ENCODE data around the gene PDE6G. TPM values are rescaled to one million over a fixed set of nuclear protein-coding genes. Genes with fewer than 3 reads are reported as not detected.
"Not testable (repeated sequence)": the region's sequence is repeated elsewhere in the genome, so short reads cannot be mapped to it uniquely, and the experiment has no call there.

PDE6G gene
- total RNA-seq, 1 donor from 2014 or later, result 1.1 TPM

DNA sequence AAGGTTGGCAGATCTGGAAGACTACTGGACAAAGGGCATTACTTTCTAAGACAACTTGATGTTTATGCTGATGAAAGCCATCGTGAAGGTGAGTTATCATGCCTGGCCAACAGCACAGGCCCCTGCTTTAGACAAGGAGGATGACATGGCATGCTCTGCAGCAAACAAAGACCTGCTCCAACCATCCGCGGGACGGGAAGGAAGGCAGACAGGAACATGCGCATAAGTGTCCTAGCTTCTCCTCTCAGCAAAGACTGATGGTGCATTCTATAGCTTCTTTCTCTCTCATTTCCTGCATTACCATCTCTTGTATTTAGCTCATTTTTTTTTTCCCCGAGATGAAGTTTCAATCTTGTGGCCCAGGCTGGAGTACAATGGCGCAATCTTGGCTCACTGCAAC is 24.9 kb downstream of the PDE6G start:
- no peak for DNase-seq (ENCODE audit: low spot score)
- Mint-ChIP-seq H3K27ac (ENCODE audit: unreplicated experiment) (peak overlapping the region; percentile 80), H3K27me3 (ENCODE audit: unreplicated experiment) (peaks cover 8% of the 10 kb centered on the region), H3K4me3 (ENCODE audit: unreplicated experiment) (peak overlapping the region; percentile 42), H3K9me3 (ENCODE audit: unreplicated experiment) (no peaks in the 10 kb centered on the region), H3K4me1 (ENCODE audit: unreplicated experiment) (peaks cover 18% of the 10 kb centered on the region), H3K36me3 (ENCODE audit: low read depth, unreplicated experiment) (peaks cover 22% of the 10 kb centered on the region)
- TF ChIP-seq, protein P1, sequence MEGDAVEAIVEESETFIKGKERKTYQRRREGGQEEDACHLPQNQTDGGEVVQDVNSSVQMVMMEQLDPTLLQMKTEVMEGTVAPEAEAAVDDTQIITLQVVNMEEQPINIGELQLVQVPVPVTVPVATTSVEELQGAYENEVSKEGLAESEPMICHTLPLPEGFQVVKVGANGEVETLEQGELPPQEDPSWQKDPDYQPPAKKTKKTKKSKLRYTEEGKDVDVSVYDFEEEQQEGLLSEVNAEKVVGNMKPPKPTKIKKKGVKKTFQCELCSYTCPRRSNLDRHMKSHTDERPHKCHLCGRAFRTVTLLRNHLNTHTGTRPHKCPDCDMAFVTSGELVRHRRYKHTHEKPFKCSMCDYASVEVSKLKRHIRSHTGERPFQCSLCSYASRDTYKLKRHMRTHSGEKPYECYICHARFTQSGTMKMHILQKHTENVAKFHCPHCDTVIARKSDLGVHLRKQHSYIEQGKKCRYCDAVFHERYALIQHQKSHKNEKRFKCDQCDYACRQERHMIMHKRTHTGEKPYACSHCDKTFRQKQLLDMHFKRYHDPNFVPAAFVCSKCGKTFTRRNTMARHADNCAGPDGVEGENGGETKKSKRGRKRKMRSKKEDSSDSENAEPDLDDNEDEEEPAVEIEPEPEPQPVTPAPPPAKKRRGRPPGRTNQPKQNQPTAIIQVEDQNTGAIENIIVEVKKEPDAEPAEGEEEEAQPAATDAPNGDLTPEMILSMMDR (IDR thresholded peaks at IDR 0.05; ENCODE audit: unreplicated experiment), result no peak

DNA sequence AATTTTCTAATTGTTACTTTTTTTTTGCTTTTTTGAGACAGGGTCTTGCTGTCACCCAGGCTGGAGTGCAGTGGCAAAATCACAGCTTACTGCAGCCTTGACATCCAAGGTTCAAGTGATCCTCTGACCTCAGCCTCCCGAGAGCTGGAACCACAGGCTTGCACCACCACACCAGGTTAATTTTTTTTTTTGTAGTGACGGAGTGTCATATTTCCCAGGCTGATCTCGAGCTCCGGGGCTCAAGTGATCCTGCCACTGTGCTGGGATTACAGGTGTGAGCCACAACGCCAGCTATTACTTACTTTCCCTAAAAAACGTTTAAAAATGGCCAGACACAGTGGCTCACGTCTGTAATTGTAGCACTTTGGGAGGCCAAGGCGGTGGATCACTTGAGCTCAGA is 26.1 kb downstream of the PDE6G start:
- H3K9me3 Mint-ChIP-seq (ENCODE audit: unreplicated experiment), result no peaks in the 10 kb centered on the region
- H3K36me3 Mint-ChIP-seq (ENCODE audit: low read depth, unreplicated experiment), result peaks cover 20% of the 10 kb centered on the region
- TF ChIP-seq, protein P1 (IDR thresholded peaks at IDR 0.05; ENCODE audit: unreplicated experiment), result no peak
- H3K4me3 Mint-ChIP-seq (ENCODE audit: unreplicated experiment), result no peak overlapping the region
- peaks cover 1% of the 10 kb centered on the region for H3K27me3 Mint-ChIP-seq (ENCODE audit: unreplicated experiment)
- DNase-seq (ENCODE audit: low spot score), result no peak
- no peak overlapping the region for H3K27ac Mint-ChIP-seq (ENCODE audit: unreplicated experiment)
- peaks cover 8% of the 10 kb centered on the region for H3K4me1 Mint-ChIP-seq (ENCODE audit: unreplicated experiment)

DNA sequence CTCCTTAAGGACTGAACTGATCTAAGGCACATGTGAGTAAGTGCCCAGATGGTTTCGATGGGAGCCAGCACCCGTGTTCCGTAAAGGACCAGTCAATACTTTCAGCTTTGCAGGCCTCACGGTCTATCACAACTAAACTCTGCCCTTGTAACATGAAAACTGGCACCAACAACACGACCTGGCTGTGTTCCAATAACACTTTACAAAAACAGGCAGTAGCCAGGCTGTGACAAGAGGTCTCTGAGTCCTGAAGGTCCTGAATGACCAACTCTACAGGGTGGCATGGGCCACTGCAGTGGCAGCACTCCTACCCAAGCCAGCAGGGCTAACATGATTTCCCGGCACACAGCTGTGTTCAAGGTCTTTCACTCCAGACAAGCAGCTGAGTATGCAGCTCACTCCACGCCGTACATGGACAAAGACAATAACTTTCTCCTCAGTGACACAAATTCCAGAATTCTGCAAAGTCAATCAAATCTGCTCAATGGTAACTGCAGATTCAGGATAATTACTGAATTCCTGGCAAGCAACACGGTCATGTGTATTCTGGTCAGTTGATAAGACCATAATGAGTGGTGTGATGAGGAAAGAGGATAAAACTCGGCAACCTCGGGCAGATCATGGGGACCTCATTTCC is 34.7 kb downstream of the PDE6G start:
- Mint-ChIP-seq H3K4me1 (ENCODE audit: unreplicated experiment) (peaks cover 14% of the 10 kb centered on the region), H3K27me3 (ENCODE audit: unreplicated experiment) (no peaks in the 10 kb centered on the region), H3K27ac (ENCODE audit: unreplicated experiment) (no peak overlapping the region), H3K36me3 (ENCODE audit: low read depth, unreplicated experiment) (peaks cover 51% of the 10 kb centered on the region), H3K4me3 (ENCODE audit: unreplicated experiment) (peak overlapping the region; percentile 63), H3K9me3 (ENCODE audit: unreplicated experiment) (no peaks in the 10 kb centered on the region)
- TF ChIP-seq, protein P1 (IDR thresholded peaks at IDR 0.05; ENCODE audit: unreplicated experiment), result no peak
- DNase-seq (ENCODE audit: low spot score), result no peak

DNA sequence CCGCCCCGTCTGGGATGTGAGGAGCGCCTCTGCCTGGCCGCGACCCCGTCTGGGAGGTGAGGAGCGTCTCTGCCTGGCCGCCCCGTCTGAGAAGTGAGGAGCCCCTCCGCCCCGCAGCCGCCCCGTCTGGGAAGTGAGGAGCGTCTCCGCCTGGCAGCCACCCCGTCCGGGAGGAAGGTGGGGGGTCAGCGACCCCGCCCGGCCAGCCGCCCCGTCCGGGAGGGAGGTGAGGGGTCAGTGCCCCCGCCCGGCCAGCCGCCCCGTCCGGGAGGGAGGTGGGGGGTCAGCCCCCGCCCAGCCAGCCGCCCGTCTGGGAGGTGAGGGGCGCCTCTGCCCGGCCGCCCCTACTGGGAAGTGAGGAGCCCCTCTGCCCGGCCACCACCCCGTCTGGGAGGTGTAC is 38.0 kb downstream of the PDE6G start:
- not testable (repeated sequence) for DNase-seq (ENCODE audit: low spot score); H3K9me3 Mint-ChIP-seq (ENCODE audit: unreplicated experiment); H3K27me3 Mint-ChIP-seq (ENCODE audit: unreplicated experiment); H3K27ac Mint-ChIP-seq (ENCODE audit: unreplicated experiment); H3K4me3 Mint-ChIP-seq (ENCODE audit: unreplicated experiment)
- Mint-ChIP-seq H3K4me1 (ENCODE audit: unreplicated experiment) (peaks cover 14% of the 10 kb centered on the region), H3K36me3 (ENCODE audit: low read depth, unreplicated experiment) (peaks cover 51% of the 10 kb centered on the region)

DNA sequence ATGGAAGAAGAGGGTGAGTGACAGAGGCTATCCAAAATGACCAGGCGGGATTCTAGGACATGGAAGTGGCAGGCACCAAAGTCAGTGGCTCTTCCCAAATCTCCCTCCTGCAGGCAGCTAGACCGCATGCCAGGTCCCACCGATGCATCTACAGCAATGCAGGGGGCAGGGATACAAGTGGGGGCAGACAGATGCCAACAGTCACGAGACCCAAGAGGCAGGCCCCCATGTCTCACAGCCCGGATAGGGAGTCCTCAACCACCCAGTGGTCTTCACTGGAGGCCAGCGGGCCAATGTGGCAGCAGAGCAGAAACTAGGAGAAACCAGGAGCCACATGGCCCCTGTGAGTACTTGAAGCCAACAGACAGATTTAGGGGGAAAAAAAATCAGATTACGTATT is 39.5 kb downstream of the PDE6G start:
- Mint-ChIP-seq H3K4me1 (ENCODE audit: unreplicated experiment) (peaks cover 12% of the 10 kb centered on the region), H3K9me3 (ENCODE audit: unreplicated experiment) (no peaks in the 10 kb centered on the region), H3K36me3 (ENCODE audit: low read depth, unreplicated experiment) (peaks cover 61% of the 10 kb centered on the region), H3K27me3 (ENCODE audit: unreplicated experiment) (peaks cover 7% of the 10 kb centered on the region), H3K27ac (ENCODE audit: unreplicated experiment) (no peak overlapping the region), H3K4me3 (ENCODE audit: unreplicated experiment) (peak overlapping the region; percentile 73)
- DNase-seq (ENCODE audit: low spot score), result no peak
- TF ChIP-seq, protein P1 (IDR thresholded peaks at IDR 0.05; ENCODE audit: unreplicated experiment), result no peak

Measured in endothelial cell (in vitro differentiated cells).